ENCODE measurements around the gene NOL7. TPM values are rescaled to one million over a fixed set of nuclear protein-coding genes. Genes with fewer than 3 reads are reported as not detected.

The NOL7 gene
- total and polyA plus RNA-seq, 2 experiments from 2014 or later: 97.2 to 251 TPM

DNA sequence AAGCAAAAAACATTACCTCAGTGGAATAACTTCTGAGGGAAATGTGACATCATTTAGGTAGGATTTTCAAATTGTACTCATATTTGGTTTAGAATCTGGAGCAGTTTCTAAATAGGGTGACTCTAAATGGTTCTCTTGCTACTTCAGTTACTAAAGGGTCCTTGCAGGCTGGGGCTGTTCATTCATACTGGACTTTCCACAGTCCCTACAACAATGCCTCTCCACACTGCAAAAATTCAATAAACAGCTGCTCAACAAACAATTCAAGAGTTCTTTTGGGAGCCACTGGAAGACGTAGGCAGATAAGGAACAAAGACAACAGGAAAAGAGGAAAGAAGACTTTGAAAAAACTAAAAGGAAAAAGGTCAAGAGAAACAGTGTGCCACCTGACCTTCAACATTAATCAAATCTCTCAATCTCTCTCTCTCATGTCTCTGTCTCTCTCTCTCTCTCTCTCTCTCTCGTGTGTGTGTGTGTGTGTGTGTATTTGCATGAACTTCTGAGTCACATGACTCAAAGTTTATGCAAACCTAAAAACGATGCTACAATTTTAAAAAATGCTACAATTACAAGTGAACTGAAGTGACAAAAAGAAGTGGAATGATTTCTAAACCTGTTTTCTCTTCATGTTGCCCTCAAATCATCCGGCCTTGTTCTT, 14.5 kb downstream of the NOL7 start:
- Histone ChIP-seq H2AFZ (no peak overlapping the region), H3K27me3 (ENCODE audit: insufficient read depth) (no peaks in the 10 kb centered on the region), H3K79me2 (replicated peaks; ENCODE audit: insufficient read depth) (no peaks in the 10 kb centered on the region), H3K36me3 (ENCODE audit: insufficient read depth) (0 out of 2 replicates have a peak, but pooled peaks cover 3% of the 10 kb centered on the region), H3K9me2 (ENCODE audit: insufficient read depth) (no peaks in the 10 kb centered on the region), H3K27ac (ENCODE audit: low read depth) (peak overlapping the region; percentile 35; the same call in 1 of the 2 replicates), H3F3A (replicated peaks; ENCODE audit: low read depth) (no peaks in the 10 kb centered on the region), H3K4me2 (no peak overlapping the region), H4K20me1 (replicated peaks; ENCODE audit: insufficient read depth) (no peaks in the 10 kb centered on the region), H3K4me3 (no peak overlapping the region), H3K4me1 (ENCODE audit: insufficient read depth) (no peaks in the 10 kb centered on the region)
- ATAC-seq (no peak), DNase-seq (ENCODE audit: low spot score) (no peak)
- Mint-ChIP-seq H3K9me3 (no peaks in the 10 kb centered on the region), H3K27me3 (ENCODE audit: insufficient read depth, low read depth, poor library complexity) (peaks cover 1% of the 10 kb centered on the region), H3K36me3 (ENCODE audit: low read depth) (peaks cover 31% of the 10 kb centered on the region), H3K4me3 (no peak overlapping the region), H3K4me1 (peaks cover 7% of the 10 kb centered on the region), H3K27ac (no peak overlapping the region; the same call in 1 of the 2 replicates)
- TF ChIP-seq CREB1 (CRISPR knock-in tag; IDR thresholded peaks at IDR 0.05; ENCODE audit: low read depth): no peak
- TF ChIP-seq ZNF114 (CRISPR knock-in tag; IDR thresholded peaks at IDR 0.05): no peak
- no peak for TF ChIP-seq CTCF (conservative IDR thresholded peaks at IDR 0.05; ENCODE audit: low read depth in 2 of 2)
- no peak for TF ChIP-seq ETS1 (IDR thresholded peaks at IDR 0.05)
- TF ChIP-seq STAT1 (IDR thresholded peaks at IDR 0.05; ENCODE audit: unreplicated experiment): no peak
- TF ChIP-seq EZH2 (IDR thresholded peaks at IDR 0.05; ENCODE audit: low read depth, unreplicated experiment): no peak
- TF ChIP-seq, protein P1, sequence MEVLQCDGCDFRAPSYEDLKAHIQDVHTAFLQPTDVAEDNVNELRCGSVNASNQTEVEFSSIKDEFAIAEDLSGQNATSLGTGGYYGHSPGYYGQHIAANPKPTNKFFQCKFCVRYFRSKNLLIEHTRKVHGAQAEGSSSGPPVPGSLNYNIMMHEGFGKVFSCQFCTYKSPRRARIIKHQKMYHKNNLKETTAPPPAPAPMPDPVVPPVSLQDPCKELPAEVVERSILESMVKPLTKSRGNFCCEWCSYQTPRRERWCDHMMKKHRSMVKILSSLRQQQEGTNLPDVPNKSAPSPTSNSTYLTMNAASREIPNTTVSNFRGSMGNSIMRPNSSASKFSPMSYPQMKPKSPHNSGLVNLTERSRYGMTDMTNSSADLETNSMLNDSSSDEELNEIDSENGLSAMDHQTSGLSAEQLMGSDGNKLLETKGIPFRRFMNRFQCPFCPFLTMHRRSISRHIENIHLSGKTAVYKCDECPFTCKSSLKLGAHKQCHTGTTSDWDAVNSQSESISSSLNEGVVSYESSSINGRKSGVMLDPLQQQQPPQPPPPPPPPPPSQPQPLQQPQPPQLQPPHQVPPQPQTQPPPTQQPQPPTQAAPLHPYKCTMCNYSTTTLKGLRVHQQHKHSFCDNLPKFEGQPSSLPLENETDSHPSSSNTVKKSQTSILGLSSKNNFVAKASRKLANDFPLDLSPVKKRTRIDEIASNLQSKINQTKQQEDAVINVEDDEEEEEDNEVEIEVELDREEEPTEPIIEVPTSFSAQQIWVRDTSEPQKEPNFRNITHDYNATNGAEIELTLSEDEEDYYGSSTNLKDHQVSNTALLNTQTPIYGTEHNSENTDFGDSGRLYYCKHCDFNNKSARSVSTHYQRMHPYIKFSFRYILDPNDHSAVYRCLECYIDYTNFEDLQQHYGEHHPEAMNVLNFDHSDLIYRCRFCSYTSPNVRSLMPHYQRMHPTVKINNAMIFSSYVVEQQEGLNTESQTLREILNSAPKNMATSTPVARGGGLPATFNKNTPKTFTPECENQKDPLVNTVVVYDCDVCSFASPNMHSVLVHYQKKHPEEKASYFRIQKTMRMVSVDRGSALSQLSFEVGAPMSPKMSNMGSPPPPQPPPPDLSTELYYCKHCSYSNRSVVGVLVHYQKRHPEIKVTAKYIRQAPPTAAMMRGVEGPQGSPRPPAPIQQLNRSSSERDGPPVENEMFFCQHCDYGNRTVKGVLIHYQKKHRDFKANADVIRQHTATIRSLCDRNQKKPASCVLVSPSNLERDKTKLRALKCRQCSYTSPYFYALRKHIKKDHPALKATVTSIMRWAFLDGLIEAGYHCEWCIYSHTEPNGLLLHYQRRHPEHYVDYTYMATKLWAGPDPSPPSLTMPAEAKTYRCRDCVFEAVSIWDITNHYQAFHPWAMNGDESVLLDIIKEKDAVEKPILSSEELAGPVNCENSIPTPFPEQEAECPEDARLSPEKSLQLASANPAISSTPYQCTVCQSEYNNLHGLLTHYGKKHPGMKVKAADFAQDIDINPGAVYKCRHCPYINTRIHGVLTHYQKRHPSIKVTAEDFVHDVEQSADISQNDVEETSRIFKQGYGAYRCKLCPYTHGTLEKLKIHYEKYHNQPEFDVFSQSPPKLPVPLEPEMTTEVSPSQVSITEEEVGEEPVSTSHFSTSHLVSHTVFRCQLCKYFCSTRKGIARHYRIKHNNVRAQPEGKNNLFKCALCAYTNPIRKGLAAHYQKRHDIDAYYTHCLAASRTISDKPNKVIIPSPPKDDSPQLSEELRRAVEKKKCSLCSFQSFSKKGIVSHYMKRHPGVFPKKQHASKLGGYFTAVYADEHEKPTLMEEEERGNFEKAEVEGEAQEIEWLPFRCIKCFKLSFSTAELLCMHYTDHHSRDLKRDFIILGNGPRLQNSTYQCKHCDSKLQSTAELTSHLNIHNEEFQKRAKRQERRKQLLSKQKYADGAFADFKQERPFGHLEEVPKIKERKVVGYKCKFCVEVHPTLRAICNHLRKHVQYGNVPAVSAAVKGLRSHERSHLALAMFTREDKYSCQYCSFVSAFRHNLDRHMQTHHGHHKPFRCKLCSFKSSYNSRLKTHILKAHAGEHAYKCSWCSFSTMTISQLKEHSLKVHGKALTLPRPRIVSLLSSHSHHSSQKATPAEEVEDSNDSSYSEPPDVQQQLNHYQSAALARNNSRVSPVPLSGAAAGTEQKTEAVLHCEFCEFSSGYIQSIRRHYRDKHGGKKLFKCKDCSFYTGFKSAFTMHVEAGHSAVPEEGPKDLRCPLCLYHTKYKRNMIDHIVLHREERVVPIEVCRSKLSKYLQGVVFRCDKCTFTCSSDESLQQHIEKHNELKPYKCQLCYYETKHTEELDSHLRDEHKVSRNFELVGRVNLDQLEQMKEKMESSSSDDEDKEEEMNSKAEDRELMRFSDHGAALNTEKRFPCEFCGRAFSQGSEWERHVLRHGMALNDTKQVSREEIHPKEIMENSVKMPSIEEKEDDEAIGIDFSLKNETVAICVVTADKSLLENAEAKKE (CRISPR knock-in tag; IDR thresholded peaks at IDR 0.05): no peak
- no peak for TF ChIP-seq EZH2phosphoT487 (IDR thresholded peaks at IDR 0.05; ENCODE audit: unreplicated experiment)
- no peak for TF ChIP-seq REST (IDR thresholded peaks at IDR 0.05; ENCODE audit: unreplicated experiment)
- TF ChIP-seq JUNB (IDR thresholded peaks at IDR 0.05; ENCODE audit: unreplicated experiment): no peak
- no peak for TF ChIP-seq POLR2AphosphoS5 (IDR thresholded peaks at IDR 0.05; ENCODE audit: low read depth)
